ENCODE results near the gene ANKRD53. TPM values are rescaled to one million over a fixed set of nuclear protein-coding genes. Genes with fewer than 3 reads are reported as not detected.

ANKRD53 gene
- total RNA-seq, 6 donors from 2014 or later = 0.26 to 10.5 (median 1.4) TPM

GRCh38 chr2:70991742-70992141, 13.3 kb downstream of the ANKRD53 start:
- H3K4me3 ChIP-seq = no peak overlapping the region

GRCh38 chr2:70992945-70993853, 14.8 kb downstream of the ANKRD53 start:
- Histone ChIP-seq H3K9me3 (no peaks in the 10 kb centered on the region), H3K4me1 (peaks cover 14 to 34% (median 18%) of the 10 kb centered on the region in 4 donors), H3K27ac (peak overlapping the region in 3 of 4 donors; percentile 82 to 92 (median 88)), H3K27me3 (no peaks in the 10 kb centered on the region), H3K4me3 (peak overlapping the region in 3 of 4 donors; percentile 95 to 100 (median 99)), H3K36me3 (peaks cover 3 to 39% (median 31%) of the 10 kb centered on the region in 4 donors)
- no peak for TF ChIP-seq POLR2A (IDR thresholded peaks at IDR 0.05)
- TF ChIP-seq EP300 (IDR thresholded peaks at IDR 0.05) = no peak
- TF ChIP-seq CTCF (IDR thresholded peaks at IDR 0.05) = no peak
- TF ChIP-seq POLR2AphosphoS5 (IDR thresholded peaks at IDR 0.05) = no peak
- WGBS, 2 donors = 84 to 88% methylated on average over 11 to 12 of the region's 12 CpGs
- DNase-seq (peak in 1 of 2 donors; percentile 15), ATAC-seq (ENCODE audit: low FRiP score in 2 of 2) (no peak)

More at GRCh38 chr2:70991742-70992141, 13.3 kb downstream of the ANKRD53 start:
- ATAC-seq (ENCODE audit: low FRiP score in 2 of 2) (no peak), DNase-seq (no peak)
- no peaks in the 10 kb centered on the region for H3K27me3 ChIP-seq
- H3K36me3 ChIP-seq = peaks cover 3 to 54% (median 45%) of the 10 kb centered on the region in 4 donors
- H3K27ac ChIP-seq = no peak overlapping the region
- H3K9me3 ChIP-seq = no peaks in the 10 kb centered on the region
- TF ChIP-seq POLR2AphosphoS5 (IDR thresholded peaks at IDR 0.05) (no peak), CTCF (IDR thresholded peaks at IDR 0.05) (no peak), EP300 (IDR thresholded peaks at IDR 0.05) (no peak), POLR2A (IDR thresholded peaks at IDR 0.05) (no peak)
- 83 to 85% methylated on average over 9 of the region's 9 CpGs for WGBS, 2 donors
- peaks cover 14 to 34% (median 19%) of the 10 kb centered on the region in 4 donors for H3K4me1 ChIP-seq

- WGBS, 2 donors = 1% methylated on average over 26 to 27 of the region's 49 CpGs
- H3K4me1 ChIP-seq = peaks cover 14 to 34% (median 17%) of the 10 kb centered on the region in 4 donors
- ATAC-seq (ENCODE audit: low FRiP score in 2 of 2) = peak in 1 of 2 donors; percentile 57
These were observed 15.7 kb downstream of the ANKRD53 start for GRCh38 chr2:70994009-70994698.

GRCh38 chr2:70994699-70995425, 16.4 kb downstream of the ANKRD53 start, which contains the start of gene TEX261:
TSS of gene TEX261 (minus strand) at chr2:70994873. CDS start at chr2:70994757, 116 bp downstream.
- Histone ChIP-seq H3K4me1 (peaks cover 14 to 34% (median 17%) of the 10 kb centered on the region in 4 donors), H3K4me3 (peak within 1 kb of the TSS; percentile 73 to 100 (median 97)), H3K27ac (peak within 1 kb of the TSS; percentile 82 to 92 (median 90)), H3K9me3 (no peaks in the 10 kb centered on the region), H3K36me3 (peaks cover 0 to 23% (median 17%) of the 10 kb centered on the region in 4 donors), H3K27me3 (no peaks in the 10 kb centered on the region)
- WGBS, 2 donors = 0 to 1% methylated on average over 8 to 23 of the region's 65 CpGs
- TF ChIP-seq CTCF (IDR thresholded peaks at IDR 0.05) (peak; percentile 66 to 96 (median 90)), POLR2A (IDR thresholded peaks at IDR 0.05) (peak in 2 of 4 donors; percentile 34 to 65), POLR2AphosphoS5 (IDR thresholded peaks at IDR 0.05) (peak; percentile 17 to 55), EP300 (IDR thresholded peaks at IDR 0.05) (no peak)
- ATAC-seq (ENCODE audit: low FRiP score in 2 of 2) (peak; percentile 98 to 100), DNase-seq (peak; percentile 93 to 98)

More at GRCh38 chr2:70994009-70994698, 15.7 kb downstream of the ANKRD53 start:
- TF ChIP-seq POLR2AphosphoS5 (IDR thresholded peaks at IDR 0.05) = no peak
- H3K27ac ChIP-seq = peak overlapping the region; percentile 82 to 92 (median 90)
- H3K4me3 ChIP-seq = peak overlapping the region; percentile 73 to 100 (median 97)
- peaks cover 0 to 30% (median 21%) of the 10 kb centered on the region in 4 donors for H3K36me3 ChIP-seq
- peak in 1 of 2 donors; percentile 34 for DNase-seq
- H3K27me3 ChIP-seq = no peaks in the 10 kb centered on the region
- H3K9me3 ChIP-seq = no peaks in the 10 kb centered on the region

Measured in upper lobe of left lung (tissue), 6 donors.